ENCODE data around the gene UNC13A.
A peak's percentile ranks its signal among the peaks of the same experiment; 100 is the strongest.
"Not testable (repeated sequence)": the region's sequence is repeated elsewhere in the genome, so short reads cannot be mapped to it uniquely, and the experiment has no call there.

Gene UNC13A

GRCh38 chr19:17601683-17602082, 86.5 kb downstream of the UNC13A start:
- DNase-seq: no peak

GRCh38 chr19:17599780-17600179, 88.4 kb downstream of the UNC13A start:
- no peak for DNase-seq

- no peak for DNase-seq
These were observed 89.2 kb downstream of the UNC13A start for GRCh38 chr19:17598953-17599352.

GRCh38 chr19:17598063-17598462, 90.1 kb downstream of the UNC13A start:
- not testable (repeated sequence) for DNase-seq

- DNase-seq: not testable (repeated sequence)
These were observed 93.9 kb downstream of the UNC13A start for GRCh38 chr19:17594296-17594695.

- DNase-seq: no peak
These were observed 97.3 kb downstream of the UNC13A start for GRCh38 chr19:17590866-17591265.

GRCh38 chr19:17585395-17585794, 102.8 kb downstream of the UNC13A start:
- not testable (repeated sequence) for DNase-seq

- no peak for DNase-seq
These were observed 104.0 kb downstream of the UNC13A start for GRCh38 chr19:17584132-17584531.

- DNase-seq: no peak
These were observed 105.5 kb downstream of the UNC13A start for GRCh38 chr19:17582613-17583012.

GRCh38 chr19:17581211-17581874, 106.8 kb downstream of the UNC13A start:
- DNase-seq: no peak

- no peak for DNase-seq
These were observed 107.5 kb downstream of the UNC13A start for GRCh38 chr19:17580470-17581144.

- peak; percentile 61 for DNase-seq
These were observed 108.4 kb downstream of the UNC13A start for GRCh38 chr19:17579661-17580244.

GRCh38 chr19:17577457-17578097, 110.6 kb downstream of the UNC13A start:
- no peak for DNase-seq

- DNase-seq: peak; percentile 8
These were observed 111.2 kb downstream of the UNC13A start for GRCh38 chr19:17576758-17577456.

- no peak for DNase-seq
These were observed 112.0 kb downstream of the UNC13A start for GRCh38 chr19:17575871-17576757.

GRCh38 chr19:17572638-17573037, 115.5 kb downstream of the UNC13A start:
- DNase-seq: no peak

GRCh38 chr19:17570791-17571190, 117.4 kb downstream of the UNC13A start:
- no peak for DNase-seq

- not testable (repeated sequence) for DNase-seq
These were observed 117.9 kb downstream of the UNC13A start for GRCh38 chr19:17570291-17570690.

- DNase-seq: no peak
These were observed 120.2 kb downstream of the UNC13A start for GRCh38 chr19:17567940-17568339.

- no peak for DNase-seq
These were observed 122.5 kb downstream of the UNC13A start for GRCh38 chr19:17565611-17566010.

- no peak for DNase-seq
These were observed 123.4 kb downstream of the UNC13A start for GRCh38 chr19:17564781-17565180.

- no peak for DNase-seq
These were observed 125.6 kb downstream of the UNC13A start for GRCh38 chr19:17562561-17562960.
